ENCODE data around the gene PACSIN2.
"Not testable (repeated sequence)": the region's sequence is repeated elsewhere in the genome, so short reads cannot be mapped to it uniquely, and the experiment has no call there.

The PACSIN2 gene

GRCh38 chr22:43009444-43009843 is 5.5 kb downstream of the PACSIN2 start:
- no peak for DNase-seq (ENCODE audit: low spot score)

- DNase-seq (ENCODE audit: low spot score): no peak
Measured at GRCh38 chr22:43008921-43009320, 6.0 kb downstream of the PACSIN2 start.

GRCh38 chr22:43008509-43008908 is 6.4 kb downstream of the PACSIN2 start:
- no peak for DNase-seq (ENCODE audit: low spot score)

GRCh38 chr22:43007519-43008102 is 7.3 kb downstream of the PACSIN2 start:
- peak; percentile 67 for DNase-seq (ENCODE audit: low spot score)

- DNase-seq (ENCODE audit: low spot score): no peak
Measured at GRCh38 chr22:43006753-43007152, 8.2 kb downstream of the PACSIN2 start.

GRCh38 chr22:43006016-43006505 is 8.9 kb downstream of the PACSIN2 start:
- no peak for DNase-seq (ENCODE audit: low spot score)

- no peak for DNase-seq (ENCODE audit: low spot score)
Measured at GRCh38 chr22:43005106-43005505, 9.8 kb downstream of the PACSIN2 start.

- DNase-seq (ENCODE audit: low spot score): no peak
Measured at GRCh38 chr22:43004362-43005035, 10.4 kb downstream of the PACSIN2 start.

- peak; percentile 89 for DNase-seq (ENCODE audit: low spot score)
Measured at GRCh38 chr22:43002202-43002586, 12.8 kb downstream of the PACSIN2 start.

GRCh38 chr22:43001271-43002201 is 13.4 kb downstream of the PACSIN2 start:
- DNase-seq (ENCODE audit: low spot score): no peak

- no peak for DNase-seq (ENCODE audit: low spot score)
Measured at GRCh38 chr22:43000441-43001175, 14.3 kb downstream of the PACSIN2 start.

- no peak for DNase-seq (ENCODE audit: low spot score)
Measured at GRCh38 chr22:42997582-42998090, 17.3 kb downstream of the PACSIN2 start.

- DNase-seq (ENCODE audit: low spot score): no peak
Measured at GRCh38 chr22:42996646-42997365, 18.1 kb downstream of the PACSIN2 start.

GRCh38 chr22:42995654-42996053 is 19.3 kb downstream of the PACSIN2 start:
- DNase-seq (ENCODE audit: low spot score): not testable (repeated sequence)

- peak; percentile 98 for DNase-seq (ENCODE audit: low spot score)
Measured at GRCh38 chr22:42994917-42995562, 19.9 kb downstream of the PACSIN2 start.

- no peak for DNase-seq (ENCODE audit: low spot score)
Measured at GRCh38 chr22:42994276-42994916, 20.6 kb downstream of the PACSIN2 start.

GRCh38 chr22:42993651-42994275 is 21.2 kb downstream of the PACSIN2 start:
- DNase-seq (ENCODE audit: low spot score): no peak

GRCh38 chr22:42992886-42993479 is 22.0 kb downstream of the PACSIN2 start:
- no peak for DNase-seq (ENCODE audit: low spot score)

- DNase-seq (ENCODE audit: low spot score): no peak
Measured at GRCh38 chr22:42992092-42992491, 22.9 kb downstream of the PACSIN2 start.

All from kidney tubule cell (primary cell).